Mesenchymal stem cell (in vitro differentiated cells and primary cell): ENCODE results near the gene CFD.
"Not testable (repeated sequence)": the region's sequence is repeated elsewhere in the genome, so short reads cannot be mapped to it uniquely, and the experiment has no call there.

Source experiments
- DNase-seq: peaks from one replicate; pipeline ENCODE4 v3.0.0-alpha.2; 2013
- H2AFZ ChIP-seq: one replicate; pipeline ENCODE4 v1.6.1; 2013; ENCODE audit warnings: low read depth, mild to moderate bottlenecking, control low read depth, inconsistent platforms, low read length, moderate library complexity
- H2AK5ac ChIP-seq: 2 replicates; pipeline ENCODE4 v1.6.1; 2013; ENCODE audit warnings: low read length, moderate library complexity, mild to moderate bottlenecking, inconsistent platforms; ENCODE audit not compliant: severe bottlenecking
- H2BK120ac ChIP-seq: one replicate; pipeline ENCODE4 v1.6.1; 2013; ENCODE audit warnings: low read depth, mild to moderate bottlenecking, inconsistent platforms, low read length, moderate library complexity
- H2BK12ac ChIP-seq, 2 experiments: one replicate each; pipeline ENCODE4 v1.6.1; 2013; ENCODE audit warnings: inconsistent platforms in 2 of 2, low read length in 2 of 2, mild to moderate bottlenecking in 2 of 2, moderate library complexity in 2 of 2, control low read depth in 1 of 2
- H2BK15ac ChIP-seq: one replicate; pipeline ENCODE4 v1.6.1; 2013; ENCODE audit warnings: mild to moderate bottlenecking, low read depth, inconsistent platforms; ENCODE audit not compliant: poor library complexity, severe bottlenecking
- H2BK5ac ChIP-seq: 2 replicates; pipeline ENCODE4 v1.6.1; 2013; ENCODE audit warnings: low read depth, mild to moderate bottlenecking, low read length, control low read depth, inconsistent platforms; ENCODE audit not compliant: poor library complexity, severe bottlenecking
- H3K14ac ChIP-seq, 2 experiments: one replicate each; pipeline ENCODE4 v1.6.1; 2013; ENCODE audit warnings: inconsistent platforms in 2 of 2, low read length in 2 of 2, control low read depth in 1 of 2, mild to moderate bottlenecking in 1 of 2, moderate library complexity in 1 of 2
- H3K18ac ChIP-seq, 2 experiments: one replicate each; pipeline ENCODE4 v1.6.1; 2013; ENCODE audit warnings: inconsistent platforms in 2 of 2, low read length in 2 of 2, control low read depth in 1 of 2, low read depth in 1 of 2, mild to moderate bottlenecking in 1 of 2
- H3K23ac ChIP-seq, 2 experiments: one replicate each; pipeline ENCODE4 v1.6.1; 2013; ENCODE audit warnings: inconsistent platforms in 2 of 2, low read length in 2 of 2, mild to moderate bottlenecking in 2 of 2, moderate library complexity in 2 of 2, control low read depth in 1 of 2
- H3K27ac ChIP-seq: 2 replicates; pipeline ENCODE4 v1.5.1; 2013; ENCODE audit warnings: mild to moderate bottlenecking, moderate library complexity, low read length, control low read depth, inconsistent platforms; ENCODE audit not compliant: poor library complexity, severe bottlenecking
- H3K27me3 ChIP-seq, 2 experiments: 2 replicates each; pipeline versions ENCODE4 v1.6.1 to v1.7.0; 2013; ENCODE audit warnings: low read length in 2 of 2, mild to moderate bottlenecking in 2 of 2, moderate library complexity in 2 of 2, control low read depth in 1 of 2, inconsistent platforms in 1 of 2; ENCODE audit not compliant: control insufficient read depth in 1 of 2, insufficient read depth in 1 of 2
- H3K36me3 ChIP-seq, 2 experiments: 2 replicates each; pipeline versions ENCODE4 v1.6.1 to v1.7.0; 2013; ENCODE audit warnings: low read length in 2 of 2, control low read depth in 1 of 2, inconsistent platforms in 1 of 2, low read depth in 1 of 2, mild to moderate bottlenecking in 1 of 2; ENCODE audit not compliant: insufficient read depth in 2 of 2, control insufficient read depth in 1 of 2
- H3K4ac ChIP-seq, 2 experiments: one replicate each; pipeline ENCODE4 v1.6.1; 2013; ENCODE audit warnings: inconsistent platforms in 2 of 2, low read length in 2 of 2, mild to moderate bottlenecking in 2 of 2, moderate library complexity in 2 of 2, control low read depth in 1 of 2, low read depth in 1 of 2
- H3K4me1 ChIP-seq: 2 replicates; pipeline ENCODE4 v1.6.1; 2013; ENCODE audit warnings: low read depth, low read length, control low read depth; ENCODE audit not compliant: control insufficient read depth, insufficient read depth
- H3K4me2 ChIP-seq: 2 replicates; pipeline ENCODE4 v1.6.1; 2013; ENCODE audit warnings: low read length, mild to moderate bottlenecking, inconsistent platforms; ENCODE audit not compliant: poor library complexity, severe bottlenecking
- H3K4me3 ChIP-seq, 2 experiments: 2 replicates each; pipeline versions ENCODE4 v1.5.1 to v1.7.0; 2013; ENCODE audit warnings: low read length in 2 of 2, mild to moderate bottlenecking in 2 of 2, control low read depth in 1 of 2, low read depth in 1 of 2; ENCODE audit not compliant: insufficient read depth in 1 of 2
- H3K79me1 ChIP-seq: replicated peaks from 2 replicates; pipeline ENCODE4 v1.6.1; 2013; ENCODE audit warnings: mild to moderate bottlenecking, control low read depth, low read length, inconsistent platforms; ENCODE audit not compliant: poor library complexity, severe bottlenecking
- H3K9ac ChIP-seq: 2 replicates; pipeline ENCODE4 v1.7.0; 2013; ENCODE audit warnings: mild to moderate bottlenecking, low read length, moderate library complexity
- H3K9me3 ChIP-seq: 2 replicates; pipeline ENCODE4 v1.7.0; 2013; ENCODE audit warnings: mild to moderate bottlenecking, low read length; ENCODE audit not compliant: control insufficient read depth
- H4K8ac ChIP-seq: one replicate; pipeline ENCODE4 v1.6.1; 2013; ENCODE audit warnings: inconsistent platforms, mild to moderate bottlenecking, low read length, moderate library complexity
- H4K91ac ChIP-seq: one replicate; pipeline ENCODE4 v1.6.1; 2013; ENCODE audit warnings: mild to moderate bottlenecking, low read length, inconsistent platforms
- WGBS: methylation state at CpG from one replicate; pipeline ENCODE4 v1.1.7; 2013; ENCODE audit warnings: mixed read lengths; 5-methylcytosine and 5-hydroxymethylcytosine counted together

CFD gene

DNA sequence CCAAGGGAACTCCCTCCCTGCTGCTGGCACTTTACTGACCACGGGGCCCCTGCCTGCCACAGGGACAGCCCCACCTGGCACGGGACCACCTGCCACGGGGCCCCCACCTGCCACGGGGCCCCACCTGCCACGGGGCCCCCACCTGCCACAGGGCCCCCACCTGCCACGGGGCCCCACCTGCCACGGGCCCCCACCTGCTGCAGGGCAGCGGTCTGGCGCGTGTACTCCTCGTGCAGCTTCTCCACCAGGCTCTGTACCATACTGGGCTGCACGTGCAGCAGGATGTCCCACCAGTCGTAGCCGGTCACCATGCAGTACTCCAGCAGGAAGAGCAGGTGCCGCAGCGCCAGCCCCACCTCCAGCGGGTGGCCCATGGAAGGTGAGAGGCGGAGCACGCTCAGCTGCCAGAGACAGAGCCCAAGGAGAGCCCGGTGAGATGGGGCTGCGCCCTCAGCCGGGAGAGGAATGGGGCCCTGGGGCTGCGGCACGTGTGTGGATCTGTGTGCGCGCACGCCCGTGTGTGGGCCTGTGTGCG, 17.4 kb downstream of the CFD start:
- no peak overlapping the region for H3K23ac ChIP-seq
- H3K36me3 ChIP-seq, result peaks cover 41 to 91% of the 10 kb centered on the region in 2 experiments
- 97% methylated on average over 29 of the region's 29 CpGs for WGBS
- no peak overlapping the region for H4K91ac ChIP-seq
- no peak overlapping the region for H2AK5ac ChIP-seq
- H3K18ac ChIP-seq, result no peak overlapping the region
- no peak overlapping the region for H3K4me3 ChIP-seq
- H2AFZ ChIP-seq, result no peak overlapping the region
- H2BK5ac ChIP-seq, result no peak overlapping the region
- no peak overlapping the region for H3K4me2 ChIP-seq
- H3K9ac ChIP-seq, result no peak overlapping the region
- H2BK15ac ChIP-seq, result no peak overlapping the region
- H2BK120ac ChIP-seq, result no peak overlapping the region
- H4K8ac ChIP-seq, result no peak overlapping the region
- H3K4me1 ChIP-seq, result peaks cover 19% of the 10 kb centered on the region
- no peaks in the 10 kb centered on the region for H3K9me3 ChIP-seq
- H2BK12ac ChIP-seq, result no peak overlapping the region
- H3K27me3 ChIP-seq, result no peaks in the 10 kb centered on the region
- H3K79me1 ChIP-seq, result peaks cover 13% of the 10 kb centered on the region
- no peak overlapping the region for H3K14ac ChIP-seq
- DNase-seq, result no peak
- no peak overlapping the region for H3K4ac ChIP-seq
- H3K27ac ChIP-seq, result no peak overlapping the region

DNA sequence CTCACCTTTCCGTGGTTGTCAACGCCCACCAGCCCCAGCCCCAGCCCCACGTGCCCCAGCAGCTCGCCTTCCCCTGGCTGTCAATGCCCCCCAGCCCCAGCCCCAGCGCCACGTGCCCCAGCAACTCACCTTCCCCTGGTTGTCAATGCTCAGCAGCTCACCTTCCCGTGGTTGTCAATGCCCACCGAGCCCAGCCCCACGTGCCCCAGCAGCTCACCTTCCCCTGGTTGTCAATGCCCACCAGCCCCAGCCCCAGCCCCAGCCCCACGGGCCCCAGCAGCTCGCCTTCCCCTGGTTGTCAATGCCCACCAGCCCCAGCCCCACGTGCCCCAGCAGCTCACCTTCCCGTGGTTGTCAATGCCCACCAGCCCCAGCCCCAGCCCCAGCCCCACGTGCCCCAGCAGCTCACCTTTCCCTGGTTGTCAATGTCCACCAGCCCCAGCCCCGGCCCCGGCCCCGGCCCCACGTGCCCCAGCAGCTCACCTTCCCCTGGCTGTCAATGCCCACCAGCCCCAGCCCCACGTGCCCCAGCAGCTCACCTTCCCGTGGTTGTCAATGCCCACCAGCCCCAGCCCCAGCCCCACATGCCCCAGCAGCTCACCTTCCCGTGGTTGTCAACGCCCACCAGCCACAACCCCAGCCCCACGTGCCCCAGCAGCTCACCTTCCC, 18.7 kb downstream of the CFD start:
- WGBS, result 93% methylated on average over 18 of the region's 23 CpGs
- not testable (repeated sequence) for H2BK12ac ChIP-seq, H3K18ac ChIP-seq, H3K9ac ChIP-seq, H3K23ac ChIP-seq, H3K9me3 ChIP-seq, H4K8ac ChIP-seq, H3K4me1 ChIP-seq, H3K27ac ChIP-seq, H3K4me3 ChIP-seq, H3K14ac ChIP-seq, H2AK5ac ChIP-seq, H4K91ac ChIP-seq, H2BK120ac ChIP-seq, DNase-seq, H3K27me3 ChIP-seq, H3K4ac ChIP-seq, H2AFZ ChIP-seq, H2BK5ac ChIP-seq, H2BK15ac ChIP-seq, H3K4me2 ChIP-seq
- peaks cover 54 to 96% of the 10 kb centered on the region in 2 experiments for H3K36me3 ChIP-seq
- H3K79me1 ChIP-seq, result peaks cover 24% of the 10 kb centered on the region

DNA sequence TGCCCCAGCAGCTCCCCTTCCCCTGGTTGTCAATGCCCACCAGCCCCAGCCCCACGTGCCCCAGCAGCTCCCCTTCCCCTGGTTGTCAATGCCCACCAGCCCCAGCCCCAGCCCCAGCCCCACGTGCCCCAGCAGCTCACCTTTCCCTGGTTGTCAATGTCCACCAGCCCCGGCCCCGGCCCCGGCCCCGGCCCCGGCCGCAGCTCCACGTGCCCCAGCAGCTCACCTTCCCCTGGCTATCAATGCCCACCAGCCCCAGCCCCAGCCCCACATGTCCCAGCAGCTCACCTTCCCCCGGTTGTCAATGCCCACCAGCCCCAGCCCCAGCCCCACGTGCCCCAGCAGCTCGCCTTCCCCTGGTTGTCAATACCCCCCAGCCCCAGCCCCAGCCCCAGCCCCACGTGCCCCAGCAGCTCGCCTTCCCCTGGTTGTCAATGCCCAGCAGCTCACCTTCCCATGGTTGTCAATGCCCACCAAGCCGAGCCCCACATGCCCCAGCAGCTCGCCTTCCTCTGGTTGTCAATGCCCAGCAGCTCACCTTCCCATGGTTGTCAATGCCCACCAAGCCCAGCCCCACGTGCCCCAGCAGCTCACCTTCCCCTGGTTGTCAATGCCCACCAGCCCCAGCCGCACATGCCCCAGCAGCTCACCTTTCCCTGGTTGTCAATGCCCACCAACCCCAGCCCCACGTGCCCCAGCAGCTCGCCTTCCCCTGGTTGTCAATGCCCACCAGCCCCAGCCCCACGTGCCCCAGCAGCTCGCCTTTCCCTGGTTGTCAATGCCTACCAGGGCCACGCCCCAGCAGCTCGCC, 19.5 kb downstream of the CFD start:
- WGBS, result 94% methylated on average over 20 of the region's 24 CpGs

More for the DNA sequence above, 19.5 kb downstream of the CFD start:
- not testable (repeated sequence) for H3K14ac ChIP-seq, H3K4me2 ChIP-seq, H3K9ac ChIP-seq, H3K27ac ChIP-seq, H3K4ac ChIP-seq, H2BK5ac ChIP-seq, H4K91ac ChIP-seq, H4K8ac ChIP-seq, DNase-seq, H2AFZ ChIP-seq, H2AK5ac ChIP-seq, H2BK120ac ChIP-seq, H3K9me3 ChIP-seq, H2BK12ac ChIP-seq, H3K27me3 ChIP-seq, H3K23ac ChIP-seq, H2BK15ac ChIP-seq, H3K18ac ChIP-seq
- H3K4me1 ChIP-seq, result peaks cover 17% of the 10 kb centered on the region
- H3K36me3 ChIP-seq, result peaks cover 59 to 96% of the 10 kb centered on the region in 2 experiments
- peaks cover 24% of the 10 kb centered on the region for H3K79me1 ChIP-seq
- H3K4me3 ChIP-seq, result peak overlapping the region in 1 of 2 experiments; percentile 31
